ENCODE data around the gene CNTNAP2. TPM values are rescaled to one million over a fixed set of nuclear protein-coding genes. Genes with fewer than 3 reads are reported as not detected.

CNTNAP2 gene
- total RNA-seq, 1 donor from 2014 or later, result 0.48 TPM

DNA sequence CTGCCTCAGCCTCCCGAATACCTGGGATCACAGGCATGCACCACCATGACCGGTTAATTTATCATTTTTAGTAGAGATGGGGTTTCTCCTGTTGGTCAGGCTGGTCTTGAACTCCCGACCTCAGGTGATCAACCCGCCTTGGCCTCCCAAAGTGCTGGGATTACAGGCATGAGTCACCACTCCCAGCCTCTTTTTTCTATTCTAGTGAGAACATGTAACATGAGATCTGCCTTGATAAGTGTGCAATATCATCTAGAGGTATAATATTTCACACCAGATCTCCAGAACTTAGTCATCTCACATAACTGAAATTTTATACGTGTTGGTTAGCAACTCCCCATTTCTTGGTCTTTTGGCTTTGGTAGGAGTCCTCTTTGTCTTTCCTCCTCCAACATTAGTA, 656.9 kb downstream of the CNTNAP2 start:
- DNase-seq, result no peak
- ATAC-seq (ENCODE audit: poor library complexity), result no peak
- intact Hi-C loops (cut with DNase I), result no loop called here

- intact Hi-C loops (cut with DNase I), result no loop called here
- DNase-seq (no peak), ATAC-seq (ENCODE audit: poor library complexity) (no peak)
These were observed 664.9 kb downstream of the CNTNAP2 start for GRCh38 chr7:146781352-146782116.

- DNase-seq, result no peak
- intact Hi-C loops (cut with DNase I), result no loop called here
- no peak for ATAC-seq (ENCODE audit: poor library complexity)
These were observed 670.7 kb downstream of the CNTNAP2 start for GRCh38 chr7:146787266-146787665.

DNA sequence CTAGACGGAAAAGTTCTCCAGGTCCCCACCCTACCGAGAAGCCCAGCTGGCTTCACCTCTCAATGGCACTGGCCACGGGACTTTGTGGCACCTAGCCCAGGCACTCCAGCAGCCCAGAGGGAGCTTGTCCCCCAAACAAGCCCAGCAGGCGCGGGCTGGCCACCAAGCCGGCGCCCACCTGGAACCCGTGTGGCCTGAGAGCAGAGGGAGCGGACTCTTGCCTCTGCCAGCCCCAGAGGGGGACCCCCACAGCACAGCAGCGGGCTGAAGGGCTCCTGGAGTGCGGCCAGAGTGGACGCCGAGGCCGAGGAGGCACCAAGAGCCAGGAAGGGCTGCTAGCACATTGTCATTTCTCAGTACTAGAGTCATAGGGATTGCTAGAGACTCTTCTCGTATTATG, 671.4 kb downstream of the CNTNAP2 start:
- no peak for DNase-seq
- intact Hi-C loops (cut with DNase I), result no loop called here

GRCh38 chr7:146791344-146792285, 675.0 kb downstream of the CNTNAP2 start:
- no peak for DNase-seq
- no peak for ATAC-seq (ENCODE audit: poor library complexity)
- intact Hi-C loops (cut with DNase I), result no loop called here

More for the DNA sequence above, 671.4 kb downstream of the CNTNAP2 start:
- no peak for ATAC-seq (ENCODE audit: poor library complexity)

DNA sequence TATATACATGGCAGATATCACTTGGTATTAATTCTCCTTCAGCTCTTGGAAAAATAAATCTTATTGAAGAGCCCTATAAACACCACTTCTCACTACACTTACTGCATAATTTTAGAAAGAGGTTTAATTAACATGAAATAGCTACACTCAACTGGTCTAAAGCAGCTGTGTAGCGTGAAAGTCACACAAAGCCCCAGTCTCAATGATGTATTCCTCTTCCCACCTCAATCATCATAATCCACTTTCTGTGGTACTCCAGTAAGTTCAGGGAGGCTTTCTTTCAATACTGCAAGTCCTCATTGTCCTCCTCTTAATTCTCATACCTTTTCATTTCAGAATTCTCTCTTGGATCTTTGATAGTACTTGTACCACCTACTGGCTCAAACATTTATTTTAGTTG, 688.0 kb downstream of the CNTNAP2 start:
- ATAC-seq (ENCODE audit: poor library complexity), result no peak
- intact Hi-C loops (cut with DNase I), result no loop called here
- DNase-seq, result no peak

- DNase-seq, result no peak
- intact Hi-C loops (cut with DNase I), result no loop called here
- no peak for ATAC-seq (ENCODE audit: poor library complexity)
These were observed 688.5 kb downstream of the CNTNAP2 start for GRCh38 chr7:146805082-146805481.

GRCh38 chr7:146826329-146826728, 709.7 kb downstream of the CNTNAP2 start:
- intact Hi-C loops (cut with DNase I), result no loop called here
- no peak for ATAC-seq (ENCODE audit: poor library complexity)

DNA sequence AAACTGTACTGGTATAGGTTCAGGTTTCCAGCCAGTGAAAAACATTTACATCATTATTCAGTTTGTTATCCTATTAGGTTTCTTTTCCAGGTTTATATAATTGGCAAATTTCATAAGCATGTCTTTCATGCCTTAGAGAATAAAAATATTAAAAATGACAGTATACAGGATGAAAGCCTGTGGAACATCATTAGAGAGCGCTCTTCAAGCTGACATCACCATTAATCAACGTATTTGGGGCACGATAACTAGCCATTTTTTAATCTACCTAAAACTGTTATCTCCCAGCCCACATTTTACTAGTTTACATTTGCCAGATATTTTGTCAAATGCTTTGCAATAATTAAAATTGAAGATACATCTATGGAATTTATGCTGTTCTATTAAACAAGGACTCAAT, 714.1 kb downstream of the CNTNAP2 start:
- ATAC-seq (ENCODE audit: poor library complexity) (no peak), DNase-seq (no peak)
- intact Hi-C loops (cut with DNase I), result no loop called here

More at GRCh38 chr7:146826329-146826728, 709.7 kb downstream of the CNTNAP2 start:
- no peak for DNase-seq

- ATAC-seq (ENCODE audit: poor library complexity), result no peak
- intact Hi-C loops (cut with DNase I), result no loop called here
- no peak for DNase-seq
These were observed 715.3 kb downstream of the CNTNAP2 start for GRCh38 chr7:146831875-146832274.

DNA sequence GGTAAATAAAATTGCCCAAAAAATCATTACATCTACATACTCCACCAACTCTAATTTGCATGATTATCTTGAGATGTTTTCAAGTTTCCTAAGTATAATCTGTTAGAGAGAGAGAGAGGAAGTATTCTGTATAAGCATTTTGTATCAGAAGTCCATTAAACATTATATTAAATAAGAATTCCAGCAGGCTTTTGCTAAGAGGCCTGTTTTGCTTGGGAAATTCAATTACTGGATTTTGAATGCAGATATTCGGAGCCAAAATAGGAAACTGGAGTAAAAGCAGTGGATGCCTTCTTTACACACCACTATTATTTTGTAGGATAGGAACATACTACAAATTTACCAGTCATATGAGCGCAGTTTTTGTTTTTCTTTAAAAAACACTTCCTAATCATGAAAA, 727.8 kb downstream of the CNTNAP2 start:
- intact Hi-C loops (cut with DNase I), result no loop called here
- ATAC-seq (ENCODE audit: poor library complexity) (no peak), DNase-seq (no peak)

DNA sequence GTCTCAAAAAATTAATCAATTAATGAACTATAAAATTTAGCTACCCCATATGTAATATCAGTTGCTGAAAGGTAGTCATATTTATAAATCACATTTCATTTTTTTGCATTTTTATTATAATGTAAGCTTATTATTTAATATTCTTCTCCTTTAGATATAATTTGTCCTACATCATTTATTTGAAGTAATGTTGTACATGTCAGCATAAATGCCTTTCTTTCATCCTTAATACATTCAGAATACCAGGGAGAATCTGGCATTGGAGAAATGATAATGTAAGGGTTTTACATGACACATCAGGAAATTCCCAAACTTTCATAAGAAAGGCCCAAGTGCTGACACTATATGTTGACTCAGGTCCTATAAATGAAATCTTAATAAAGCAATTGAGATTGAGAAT, 742.1 kb downstream of the CNTNAP2 start:
- intact Hi-C loops (cut with DNase I), result no loop called here
- DNase-seq (no peak), ATAC-seq (ENCODE audit: poor library complexity) (no peak)

DNA sequence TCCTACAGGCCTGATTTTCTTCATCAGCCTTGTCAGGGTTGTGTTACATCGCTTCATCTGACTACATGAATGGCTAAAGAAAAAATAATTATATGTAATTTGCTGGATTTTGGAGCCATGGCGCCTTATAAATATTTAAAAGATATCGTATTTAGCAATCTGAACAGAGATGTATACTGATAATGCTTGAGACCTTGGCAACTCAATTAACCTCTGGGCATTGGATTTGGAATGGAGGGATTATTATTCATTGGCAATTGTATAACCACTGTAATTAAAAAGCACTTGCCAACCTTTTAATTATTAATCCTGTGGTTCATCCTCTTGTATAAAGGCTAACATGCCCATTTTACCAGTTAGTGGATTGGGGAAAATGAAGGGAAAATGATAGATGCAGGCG, 745.1 kb downstream of the CNTNAP2 start:
- intact Hi-C loops (cut with DNase I), result no loop called here
- ATAC-seq (ENCODE audit: poor library complexity), result no peak
- DNase-seq, result no peak

- ATAC-seq (ENCODE audit: poor library complexity), result no peak
- intact Hi-C loops (cut with DNase I), result no loop called here
These were observed 745.8 kb downstream of the CNTNAP2 start for GRCh38 chr7:146862415-146862814.

GRCh38 chr7:146864644-146865043, 748.0 kb downstream of the CNTNAP2 start:
- no peak for ATAC-seq (ENCODE audit: poor library complexity)
- DNase-seq, result no peak
- intact Hi-C loops (cut with DNase I), result no loop called here

More at GRCh38 chr7:146862415-146862814, 745.8 kb downstream of the CNTNAP2 start:
- DNase-seq, result no peak

GRCh38 chr7:146865696-146866095, 749.1 kb downstream of the CNTNAP2 start:
- DNase-seq (no peak), ATAC-seq (ENCODE audit: poor library complexity) (no peak)
- intact Hi-C loops (cut with DNase I), result no loop called here

GRCh38 chr7:146874722-146875121, 758.1 kb downstream of the CNTNAP2 start:
- no peak for DNase-seq

GRCh38 chr7:146875237-146875785, 758.7 kb downstream of the CNTNAP2 start:
- intact Hi-C loops (cut with DNase I), result no loop called here
- no peak for DNase-seq
- ATAC-seq (ENCODE audit: poor library complexity), result no peak

More at GRCh38 chr7:146874722-146875121, 758.1 kb downstream of the CNTNAP2 start:
- ATAC-seq (ENCODE audit: poor library complexity), result no peak
- intact Hi-C loops (cut with DNase I), result no loop called here

GRCh38 chr7:146875981-146876380, 759.4 kb downstream of the CNTNAP2 start:
- DNase-seq, result no peak
- ATAC-seq (ENCODE audit: poor library complexity), result no peak
- intact Hi-C loops (cut with DNase I), result no loop called here

Measured in Right ventricle myocardium superior (tissue), 1 donor.